ENCODE data around the gene PAX6. TPM values are rescaled to one million over a fixed set of nuclear protein-coding genes. Genes with fewer than 3 reads are reported as not detected.

PAX6 gene
- total and polyA plus RNA-seq, 2 donors from 2014 or later = not detected

GRCh38 chr11:31800398-31801265 is 10.5 kb downstream of the PAX6 start:
- Histone ChIP-seq H3K36me3 (ENCODE audit: control insufficient read depth in 2 of 3, insufficient read depth in 3 of 3, low read length in 3 of 3) (no peaks in the 10 kb centered on the region), H3K27ac (ENCODE audit: low read depth in 2 of 2, low read length in 2 of 2) (no peak overlapping the region), H3K9ac (ENCODE audit: low read length in 3 of 3) (no peak overlapping the region), H3K9me3 (ENCODE audit: control insufficient read depth in 2 of 3, insufficient read depth in 1 of 3, low read length in 3 of 3) (peaks cover 0 to 3% (median 0%) of the 10 kb centered on the region in 3 donors), H3K4me1 (ENCODE audit: control insufficient read depth in 2 of 3, insufficient read depth in 2 of 3, low read depth in 1 of 3, low read length in 3 of 3) (peaks cover 0 to 9% (median 6%) of the 10 kb centered on the region in 3 donors), H3K4me3 (ENCODE audit: low read length in 3 of 3) (no peak overlapping the region), H3K27me3 (ENCODE audit: control insufficient read depth, insufficient read depth, low read length) (peaks cover 80% of the 10 kb centered on the region)
- no peak for TF ChIP-seq CTCF (IDR thresholded peaks at IDR 0.05; ENCODE audit: borderline replicate concordance, extremely low read depth, insufficient read depth)
- DNase-seq (peak in 3 of 5 donors; percentile 8 to 37 (median 10)), FAIRE-seq (no peak)
- intact Hi-C loops (cut with DNase I) = no loop called here

DNA sequence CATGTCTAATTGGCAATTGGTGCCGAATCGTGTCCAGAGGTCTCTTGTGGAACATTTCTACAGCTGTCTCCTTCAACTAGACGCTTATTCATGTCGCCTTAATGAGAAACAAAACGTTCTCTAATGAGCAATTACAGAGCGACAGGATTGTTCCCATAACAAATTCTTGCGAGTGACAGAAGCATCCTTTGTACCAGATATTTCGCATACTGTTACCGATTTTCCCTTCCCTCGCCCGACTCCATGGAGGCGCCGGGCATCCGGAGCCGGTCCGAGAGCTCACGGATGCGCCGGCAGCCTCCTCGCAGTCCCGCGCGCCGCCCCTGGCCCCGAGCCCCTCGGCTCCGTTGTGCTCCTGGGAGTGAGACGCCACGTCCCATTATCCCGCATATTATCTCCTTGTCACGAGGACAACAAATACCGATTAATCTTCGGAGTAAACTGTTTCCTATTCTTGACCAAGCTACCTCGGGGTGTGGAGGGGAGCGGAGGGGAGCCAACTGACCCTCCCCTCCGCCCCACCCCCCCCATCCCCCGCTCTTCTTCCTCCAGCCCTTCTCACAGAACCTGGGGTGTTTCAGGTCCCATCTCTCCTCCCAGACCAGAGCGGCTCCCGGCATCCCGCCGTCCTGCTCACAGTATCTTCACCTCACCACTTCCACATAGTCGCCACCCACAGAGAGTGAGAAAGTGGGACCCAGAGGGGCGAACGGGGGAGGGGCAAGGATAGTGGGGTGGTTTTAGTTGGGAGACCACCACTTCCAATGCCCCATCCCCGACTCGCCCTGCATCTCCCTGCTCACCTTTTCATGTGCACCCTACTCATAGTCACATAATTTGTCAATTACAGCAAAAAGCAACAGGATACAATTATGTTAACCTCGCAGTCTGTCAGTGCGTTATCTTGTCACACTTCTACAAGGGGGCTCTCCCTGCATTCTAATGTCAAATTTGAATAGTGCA is 11.4 kb downstream of the PAX6 start:
- Histone ChIP-seq H3K27me3 (ENCODE audit: control insufficient read depth, insufficient read depth, low read length) (peaks cover 72% of the 10 kb centered on the region), H3K4me3 (ENCODE audit: low read length in 3 of 3) (no peak overlapping the region), H3K36me3 (ENCODE audit: control insufficient read depth in 2 of 3, insufficient read depth in 3 of 3, low read length in 3 of 3) (no peaks in the 10 kb centered on the region), H3K27ac (ENCODE audit: low read depth in 2 of 2, low read length in 2 of 2) (no peak overlapping the region), H3K9me3 (ENCODE audit: control insufficient read depth in 2 of 3, insufficient read depth in 1 of 3, low read length in 3 of 3) (peaks cover 0 to 3% (median 0%) of the 10 kb centered on the region in 3 donors), H3K4me1 (ENCODE audit: control insufficient read depth in 2 of 3, insufficient read depth in 2 of 3, low read depth in 1 of 3, low read length in 3 of 3) (peaks cover 0 to 7% (median 5%) of the 10 kb centered on the region in 3 donors), H3K9ac (ENCODE audit: low read length in 3 of 3) (no peak overlapping the region)
- FAIRE-seq (no peak), DNase-seq (peak in 3 of 5 donors; percentile 20 to 45 (median 21))
- intact Hi-C loops (cut with DNase I) = no loop called here
- TF ChIP-seq CTCF (IDR thresholded peaks at IDR 0.05; ENCODE audit: borderline replicate concordance, extremely low read depth, insufficient read depth) = no peak

GRCh38 chr11:31798554-31799434 is 12.3 kb downstream of the PAX6 start:
- FAIRE-seq (no peak), DNase-seq (peak in 4 of 5 donors; percentile 55 to 64 (median 64))
- Histone ChIP-seq H3K9me3 (ENCODE audit: control insufficient read depth in 2 of 3, insufficient read depth in 1 of 3, low read length in 3 of 3) (peaks cover 0 to 3% (median 0%) of the 10 kb centered on the region in 3 donors), H3K27ac (ENCODE audit: low read depth in 2 of 2, low read length in 2 of 2) (no peak overlapping the region), H3K4me3 (ENCODE audit: low read length in 3 of 3) (no peak overlapping the region), H3K4me1 (ENCODE audit: control insufficient read depth in 2 of 3, insufficient read depth in 2 of 3, low read depth in 1 of 3, low read length in 3 of 3) (peaks cover 0 to 4% (median 3%) of the 10 kb centered on the region in 3 donors), H3K36me3 (ENCODE audit: control insufficient read depth in 2 of 3, insufficient read depth in 3 of 3, low read length in 3 of 3) (no peaks in the 10 kb centered on the region), H3K27me3 (ENCODE audit: control insufficient read depth, insufficient read depth, low read length) (peaks cover 68% of the 10 kb centered on the region), H3K9ac (ENCODE audit: low read length in 3 of 3) (no peak overlapping the region)
- TF ChIP-seq CTCF (IDR thresholded peaks at IDR 0.05; ENCODE audit: borderline replicate concordance, extremely low read depth, insufficient read depth) = no peak
- intact Hi-C loops (cut with DNase I) = no loop called here
